HG03520 (cell line): ENCODE results near the gene TOP1.

Experiments used
- ATAC-seq: cut with Tn5 transposase; IDR thresholded peaks from one replicate; pipeline ENCODE4 v1.9.1; 2021; ENCODE audit warnings: mild to moderate bottlenecking, moderate library complexity; ENCODE audit not compliant: unreplicated experiment

TOP1 gene

DNA sequence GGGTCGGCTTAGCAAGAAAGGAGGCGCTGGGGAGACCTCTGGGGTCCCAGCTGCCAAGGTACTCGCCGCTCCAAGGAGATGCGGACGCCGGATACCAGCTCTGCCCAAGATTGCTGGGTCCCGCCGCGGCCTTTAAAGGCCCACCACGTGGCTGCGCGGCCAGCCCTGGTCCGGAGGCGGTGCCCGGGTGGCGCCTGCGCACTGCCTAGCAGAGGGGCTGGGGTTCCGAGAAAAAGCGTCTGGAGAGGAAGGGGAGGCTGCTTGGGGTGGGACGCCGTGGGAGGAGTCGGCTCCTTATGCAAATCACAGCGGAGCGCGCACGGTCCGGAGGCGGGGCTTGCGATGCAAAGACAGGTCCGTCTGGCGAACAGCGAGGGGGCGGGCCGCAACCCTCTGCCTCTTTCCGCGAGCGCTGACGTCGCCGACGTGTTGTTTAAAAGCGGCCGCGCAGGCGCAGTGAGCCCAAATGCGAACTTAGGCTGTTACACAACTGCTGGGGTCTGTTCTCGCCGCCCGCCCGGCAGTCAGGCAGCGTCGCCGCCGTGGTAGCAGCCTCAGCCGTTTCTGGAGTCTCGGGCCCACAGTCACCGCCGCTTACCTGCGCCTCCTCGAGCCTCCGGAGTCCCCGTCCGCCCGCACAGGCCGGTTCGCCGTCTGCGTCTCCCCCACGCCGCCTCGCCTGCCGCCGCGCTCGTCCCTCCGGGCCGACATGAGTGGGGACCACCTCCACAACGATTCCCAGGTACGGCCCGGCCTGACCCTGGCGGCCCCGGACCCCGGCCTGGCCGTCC, at the start of gene TOP1:
Gene TOP1 (plus strand): TSS at position 464 of the 791 bp plus-strand sequence. CDS start 246 bp downstream, at position 710.
- peak; percentile 93 for ATAC-seq

DNA sequence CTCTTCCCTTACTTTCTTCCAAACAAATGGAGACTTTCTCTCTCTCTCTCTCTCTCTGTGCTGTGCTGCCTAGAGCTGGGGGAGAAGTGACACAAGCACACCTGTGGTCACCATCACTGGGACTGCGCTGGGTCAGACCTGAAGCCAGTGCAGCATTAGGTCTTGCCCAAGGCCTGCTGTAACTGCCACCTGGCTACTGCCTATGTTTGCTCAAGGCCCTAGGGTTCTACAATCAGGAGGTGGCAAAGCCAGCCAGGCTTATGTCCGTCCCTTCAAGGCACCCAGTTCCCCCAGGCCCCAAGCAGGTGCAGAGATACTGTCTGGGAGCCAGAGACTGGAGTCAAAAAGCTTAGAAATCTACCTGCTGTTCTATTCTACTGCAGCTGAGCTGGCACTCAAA, 49.4 kb upstream of the TOP1 start:
- no peak for ATAC-seq

DNA sequence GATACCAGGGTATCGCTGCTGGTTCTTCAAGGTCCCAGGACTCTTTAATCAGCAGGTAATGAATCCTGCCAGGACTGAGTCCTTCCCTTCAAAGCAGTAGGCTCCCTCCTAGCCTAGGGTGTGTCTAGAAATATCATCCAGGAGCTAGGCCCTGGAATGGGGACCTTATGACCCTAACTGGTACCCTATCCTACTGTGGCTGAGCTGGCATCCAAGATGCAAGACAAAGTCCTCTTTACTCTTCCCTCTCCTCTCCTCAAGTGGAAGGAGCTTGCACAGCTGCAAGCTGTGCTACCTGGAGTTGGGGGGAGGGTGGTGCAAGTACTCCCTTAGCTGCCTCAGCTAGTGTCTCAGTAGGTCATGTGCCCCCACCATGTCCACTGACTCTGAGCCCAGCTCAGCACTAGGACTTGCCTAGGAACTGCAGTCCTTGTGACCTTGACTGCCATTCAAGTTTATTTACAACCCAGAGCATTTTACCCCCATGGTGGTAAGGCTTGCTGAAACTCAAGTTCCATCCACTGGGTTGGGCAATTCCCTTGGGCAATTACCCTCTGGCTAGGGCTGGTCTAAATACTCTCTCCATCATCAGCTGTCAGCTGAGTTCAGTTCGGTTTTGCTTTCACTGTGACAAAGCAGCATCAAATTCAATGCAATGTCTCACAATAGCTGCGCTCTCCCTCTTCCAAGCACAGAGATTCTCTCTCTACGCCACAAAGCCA, 48.4 kb upstream of the TOP1 start:
- ATAC-seq: no peak

DNA sequence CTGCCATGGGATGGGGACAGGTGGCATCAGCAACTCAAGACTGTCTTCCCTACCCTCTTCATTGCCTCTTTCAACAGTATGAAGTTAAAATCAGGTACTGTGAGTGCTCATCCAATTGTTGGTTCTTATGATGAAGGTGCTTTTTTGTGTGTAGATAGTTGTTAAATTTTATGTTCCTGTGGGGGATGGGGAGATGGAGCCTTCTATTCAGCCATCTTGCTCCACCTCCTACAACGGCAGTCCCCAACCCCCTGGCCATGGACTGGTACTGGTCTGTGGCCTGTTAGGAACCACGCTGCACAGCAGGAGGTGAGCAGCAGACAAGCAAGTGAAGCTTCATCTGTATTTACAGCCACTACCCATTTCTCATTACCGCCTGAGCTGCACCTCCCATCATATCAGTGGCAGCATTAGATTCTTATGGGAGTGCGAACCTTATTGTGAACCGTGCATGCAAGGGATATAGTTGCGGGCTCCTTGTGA, 47.8 kb upstream of the TOP1 start:
- no peak for ATAC-seq

DNA sequence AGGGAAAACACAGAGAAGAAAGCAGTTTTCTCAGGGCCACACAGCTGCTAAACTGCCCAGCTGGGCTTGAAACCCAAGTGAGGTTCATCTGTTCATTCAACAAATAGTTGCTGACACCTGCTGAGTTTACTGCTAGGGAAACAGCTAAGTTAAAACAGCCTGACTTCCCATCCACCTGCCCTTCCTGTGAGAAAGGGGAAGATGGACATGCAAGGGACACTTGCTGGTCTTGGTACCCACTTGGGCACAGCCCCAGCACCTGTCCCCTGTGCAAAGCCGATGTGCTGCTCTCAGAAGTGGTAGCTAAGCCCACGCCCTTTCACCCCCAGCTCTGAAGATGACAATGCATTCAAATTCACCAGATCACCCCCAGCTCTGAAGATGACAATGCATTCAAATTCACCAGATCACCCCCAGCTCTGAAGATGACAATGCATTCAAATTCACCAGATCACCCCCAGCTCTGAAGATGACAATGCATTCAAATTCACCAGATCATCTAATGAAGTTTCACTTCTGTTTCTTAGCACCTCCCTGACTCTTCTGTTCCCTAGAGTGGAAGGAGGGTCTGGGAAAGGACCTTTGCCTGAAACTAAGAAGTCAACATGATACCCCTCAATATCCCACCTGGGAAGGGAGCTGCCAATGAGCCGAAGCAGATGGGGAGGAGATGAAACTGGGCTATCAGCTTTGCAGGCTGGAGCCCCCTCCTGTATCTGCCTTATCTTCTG, 46.0 kb upstream of the TOP1 start:
- ATAC-seq: no peak

DNA sequence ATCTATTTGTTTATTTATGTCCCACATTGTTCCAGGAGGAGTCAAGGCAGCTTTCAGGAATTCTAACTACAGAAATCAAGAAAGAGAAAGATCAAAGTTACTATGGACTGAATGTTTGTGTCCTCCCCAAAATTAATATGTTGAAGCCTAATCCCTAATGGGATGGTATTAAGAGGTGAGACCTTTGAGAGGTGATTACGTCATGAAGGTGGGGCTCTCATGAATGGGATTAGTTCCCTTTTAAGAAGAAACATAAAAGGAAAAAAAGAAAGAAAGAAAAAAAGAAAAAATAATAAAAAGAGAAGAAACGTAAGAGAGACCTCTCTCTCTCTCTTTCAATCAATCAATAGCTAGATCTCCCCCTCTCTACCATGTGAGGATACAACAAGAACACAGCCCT, 44.7 kb upstream of the TOP1 start:
- no peak for ATAC-seq

DNA sequence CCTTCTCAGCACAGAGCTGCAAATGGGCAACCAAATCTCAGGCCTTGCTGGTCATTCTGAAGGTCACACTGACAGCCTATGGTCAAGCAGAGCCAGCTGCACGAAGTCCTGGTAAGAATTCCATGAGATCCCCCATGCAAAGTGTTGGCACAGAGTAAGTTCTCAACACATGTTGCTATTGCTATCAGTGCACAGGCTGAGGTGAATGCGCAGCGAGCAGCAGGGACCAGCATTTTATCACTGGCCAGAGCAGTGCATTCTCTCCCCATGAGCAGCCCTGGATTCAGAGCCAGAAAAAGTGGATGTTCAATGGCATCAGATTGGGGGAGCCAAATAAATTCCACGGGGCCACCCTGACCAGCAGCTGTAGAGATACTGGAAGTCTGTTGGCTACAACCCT, 44.1 kb upstream of the TOP1 start:
- no peak for ATAC-seq

DNA sequence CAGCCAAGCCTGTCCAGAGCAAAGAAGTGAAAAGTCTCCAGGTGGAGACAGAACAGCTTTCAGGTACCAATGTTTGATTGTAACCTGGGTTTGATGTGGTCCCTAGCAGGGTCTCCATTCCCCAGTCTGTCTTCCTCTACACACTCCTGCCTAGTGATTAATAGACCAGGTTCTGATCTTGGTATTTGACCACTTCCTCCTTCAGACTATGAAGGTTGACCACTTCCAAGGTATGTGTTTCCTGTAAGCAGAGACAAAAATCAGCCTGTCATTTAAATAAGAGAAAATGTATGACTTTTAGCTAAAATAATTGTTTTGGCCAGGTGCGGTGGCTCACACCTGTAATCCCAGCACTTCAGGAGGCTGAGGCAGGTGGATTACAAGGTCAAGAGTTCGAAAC, 41.8 kb upstream of the TOP1 start:
- no peak for ATAC-seq

DNA sequence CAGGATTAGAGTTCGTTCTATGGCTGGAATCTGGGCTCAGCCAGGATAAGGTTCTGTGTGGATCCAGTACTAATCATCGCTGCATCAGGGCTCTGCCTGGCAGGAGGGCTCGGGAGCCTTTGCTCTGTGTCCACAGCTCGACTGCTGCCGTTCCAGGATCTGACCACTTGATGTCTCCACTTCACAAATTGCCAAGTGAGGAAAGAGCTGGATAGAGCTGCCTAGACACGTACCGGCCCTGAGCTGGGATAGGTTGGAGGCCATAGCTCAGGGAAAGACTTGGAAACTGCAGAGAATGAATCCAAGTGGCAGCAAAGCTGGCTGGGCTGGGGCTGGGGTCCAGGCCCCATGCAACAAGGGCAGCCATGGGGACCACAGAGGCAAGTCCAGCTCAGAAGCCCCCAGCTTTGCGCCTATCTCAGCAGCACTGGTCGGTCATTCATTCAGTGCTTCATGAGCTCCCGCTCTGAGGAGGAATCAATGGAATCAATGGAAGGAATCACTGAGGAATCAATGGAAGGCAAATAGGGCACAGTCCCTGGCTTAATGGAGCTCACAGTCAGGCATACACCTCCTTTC, 38.0 kb upstream of the TOP1 start:
- ATAC-seq: peak; percentile 54

DNA sequence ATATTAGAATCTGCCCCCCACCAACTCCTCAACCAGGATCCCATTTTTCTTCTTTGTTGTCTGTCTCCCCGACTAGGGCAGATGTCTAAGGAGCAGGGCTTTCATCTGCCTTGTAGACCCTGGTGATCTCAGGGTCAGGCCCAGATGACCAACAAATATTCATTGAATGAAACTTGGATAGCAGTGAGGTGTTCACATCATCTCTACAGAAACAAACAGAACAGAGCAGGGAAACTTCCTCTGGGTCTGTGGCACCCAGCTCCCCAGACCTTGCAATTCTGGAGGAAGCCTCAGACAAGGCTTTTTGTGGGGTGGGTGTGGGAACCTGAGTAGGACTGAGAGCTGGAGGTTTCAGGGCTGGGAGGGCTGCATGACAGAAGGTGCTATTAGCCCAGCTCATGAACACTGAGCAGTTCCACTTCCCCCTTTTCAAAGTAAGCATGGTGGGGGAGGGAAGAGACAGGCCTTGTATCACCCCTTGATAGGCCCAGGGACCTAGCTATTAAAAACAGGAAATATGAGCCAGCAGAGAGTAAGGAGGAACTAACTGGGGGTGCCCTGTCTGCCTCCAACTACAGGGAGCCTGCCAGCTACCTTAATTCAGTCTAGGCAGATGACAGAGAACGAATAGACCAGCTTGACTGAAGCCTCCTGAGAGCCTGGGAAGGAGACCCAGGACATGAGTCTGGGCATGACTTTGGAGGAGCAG, 37.3 kb upstream of the TOP1 start:
- peak; percentile 94 for ATAC-seq

DNA sequence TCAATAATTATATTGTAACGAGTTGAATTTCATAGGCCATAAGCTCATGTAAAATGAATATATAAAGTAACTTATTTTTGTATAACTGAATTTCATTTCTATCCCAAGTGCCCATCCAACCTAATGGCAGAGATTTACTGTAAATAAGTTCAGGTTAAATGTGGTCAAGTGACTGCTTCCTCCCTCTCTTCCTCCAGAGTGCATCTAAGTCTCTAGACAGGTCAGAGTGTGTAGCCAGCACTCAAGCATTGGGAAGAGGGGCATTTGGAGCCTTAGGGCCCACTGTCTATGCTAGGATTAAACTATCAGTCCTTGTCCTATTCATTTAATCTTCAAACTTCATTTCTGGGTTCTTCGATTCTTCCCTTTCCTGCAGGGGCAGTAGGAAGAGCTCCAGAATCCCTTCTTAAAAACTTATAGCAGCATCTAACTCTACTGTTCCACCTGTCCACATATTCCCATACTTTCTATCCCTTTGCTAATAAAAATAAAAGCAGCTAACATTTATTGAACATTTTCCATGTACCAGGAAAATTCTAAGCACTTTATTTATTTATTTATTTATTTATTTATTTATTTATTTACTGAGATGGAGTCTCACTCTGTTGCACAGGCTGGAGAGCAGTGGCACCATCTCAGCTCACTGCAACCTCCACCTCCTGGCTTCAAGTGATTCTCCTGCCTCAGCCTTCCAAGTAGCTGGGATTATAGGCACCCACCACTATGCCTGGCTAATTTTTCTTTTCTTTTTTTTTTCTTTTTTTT, 36.1 kb upstream of the TOP1 start:
- no peak for ATAC-seq

DNA sequence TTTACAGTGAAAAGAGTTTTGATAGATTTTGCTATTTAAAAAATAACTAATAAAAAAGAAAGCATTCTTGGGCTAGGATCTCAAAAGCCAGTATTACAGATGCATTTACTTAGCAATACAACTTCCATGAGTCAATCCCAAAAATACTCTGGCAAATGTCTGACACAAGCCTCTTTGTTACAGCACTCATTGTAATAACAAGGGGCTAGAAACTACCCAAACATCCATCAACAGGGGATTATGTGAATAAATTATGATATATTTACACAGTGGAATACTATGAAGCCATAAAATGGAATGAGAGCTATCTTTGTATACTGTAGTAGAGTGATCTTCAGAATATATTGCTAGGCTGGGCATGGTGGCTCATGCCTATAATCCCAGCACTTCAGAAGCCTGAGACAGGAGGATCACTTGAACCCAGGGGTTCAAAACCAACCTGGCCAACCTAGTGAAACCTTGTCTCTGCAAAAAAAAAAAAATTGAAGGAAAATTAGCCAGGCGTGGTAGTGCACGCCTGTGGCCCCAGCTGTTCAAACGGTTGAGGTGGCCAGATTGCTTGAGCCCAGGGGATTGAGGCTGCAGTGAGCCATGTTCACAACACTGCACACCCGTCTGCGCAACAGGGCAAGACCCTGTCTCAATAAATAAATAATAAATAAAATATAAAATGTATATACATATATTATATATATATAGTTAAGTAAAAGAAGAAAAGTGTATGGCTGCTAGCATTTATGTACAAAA, 34.7 kb upstream of the TOP1 start:
- ATAC-seq: no peak

DNA sequence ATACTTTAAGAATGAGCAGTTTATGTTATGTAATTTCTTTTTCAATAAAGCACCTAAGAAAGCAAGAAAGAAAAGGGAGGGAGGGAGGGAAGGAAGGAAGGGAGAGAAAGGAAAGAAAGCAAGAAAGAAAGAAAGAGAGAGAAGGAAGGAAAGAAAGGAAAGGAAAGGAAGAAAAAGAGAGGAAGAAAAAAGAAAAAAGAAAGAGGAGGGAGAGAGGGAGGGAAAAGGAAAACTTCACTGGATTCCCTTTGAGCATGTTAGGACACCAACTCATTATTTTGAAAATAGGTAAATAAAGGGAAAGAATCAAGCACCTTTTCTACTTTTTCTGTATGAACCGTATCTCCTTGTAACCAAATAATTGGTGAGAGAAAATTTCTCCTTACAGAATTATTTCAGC, 32.3 kb upstream of the TOP1 start:
- no peak for ATAC-seq

DNA sequence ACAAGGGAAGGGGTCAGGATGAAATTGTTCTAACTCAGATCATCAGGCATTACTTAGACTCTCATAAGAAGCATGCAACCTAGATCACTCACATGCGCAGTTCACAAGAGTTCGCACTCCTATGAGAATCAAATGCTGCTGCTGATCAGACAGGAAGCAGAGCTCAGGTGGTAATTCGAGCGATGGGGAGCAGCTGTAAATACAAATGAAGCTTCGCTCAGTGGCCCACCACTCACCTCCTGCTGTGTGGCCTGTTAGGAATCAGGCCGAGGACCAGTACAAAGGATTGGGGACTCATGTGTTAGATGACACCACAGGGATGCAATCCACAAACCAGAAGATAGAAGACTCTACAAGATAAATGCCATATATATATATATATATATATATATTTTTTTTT, 31.5 kb upstream of the TOP1 start:
- no peak for ATAC-seq

DNA sequence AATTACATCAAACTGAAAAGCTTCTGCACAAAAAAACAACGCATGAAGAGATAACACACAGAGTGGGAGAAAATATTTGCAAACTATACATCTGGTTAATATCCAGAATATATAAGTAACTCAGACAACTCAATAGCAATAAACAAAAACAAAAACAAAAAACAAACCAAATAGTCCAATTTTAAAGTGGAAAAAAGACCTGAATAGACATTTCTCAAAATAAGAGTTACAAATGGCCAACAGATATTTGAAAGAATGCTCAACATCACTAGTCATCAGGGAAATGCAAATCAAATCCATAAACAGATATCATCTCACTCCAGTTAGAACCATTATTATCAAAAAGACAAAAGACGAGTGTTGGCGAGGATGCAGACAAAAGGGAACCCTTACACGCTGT, 28.8 kb upstream of the TOP1 start:
- no peak for ATAC-seq

DNA sequence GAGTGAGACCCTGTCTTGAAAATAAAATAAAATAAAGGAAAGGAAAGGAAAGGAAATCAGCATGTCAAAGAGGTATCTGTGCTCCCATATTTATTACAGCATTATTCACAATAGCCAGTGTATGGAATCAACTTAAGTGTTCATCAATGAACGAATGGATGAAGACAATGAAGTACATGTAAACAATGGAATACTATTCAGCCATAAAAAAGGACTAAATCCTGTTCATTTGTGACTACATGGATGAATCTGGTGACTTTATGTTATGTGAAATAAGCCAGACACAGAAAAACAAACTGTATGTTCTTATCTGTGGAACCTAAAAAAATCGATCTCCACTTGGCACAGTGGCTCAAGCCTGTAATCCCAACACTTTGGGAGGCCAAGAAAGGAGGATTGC, 28.0 kb upstream of the TOP1 start:
- no peak for ATAC-seq

DNA sequence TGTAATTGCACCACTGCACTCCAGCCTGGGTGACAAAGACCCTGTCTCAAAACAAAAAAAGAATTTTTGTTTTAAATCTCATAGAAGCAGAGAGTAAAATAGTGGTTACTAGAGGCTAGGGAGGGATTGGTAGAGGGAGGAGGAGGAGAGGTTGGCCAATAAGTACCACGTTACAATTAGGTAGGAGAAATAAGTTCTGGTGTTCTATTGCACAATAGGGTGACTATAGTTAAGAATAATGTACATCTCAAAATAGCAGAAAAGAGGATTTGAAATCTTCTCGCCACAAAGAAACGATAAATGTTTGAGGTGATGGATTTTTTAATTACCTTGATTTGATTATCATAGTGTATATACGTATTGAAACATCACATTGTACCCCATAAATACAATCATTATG, 27.1 kb upstream of the TOP1 start:
- no peak for ATAC-seq

DNA sequence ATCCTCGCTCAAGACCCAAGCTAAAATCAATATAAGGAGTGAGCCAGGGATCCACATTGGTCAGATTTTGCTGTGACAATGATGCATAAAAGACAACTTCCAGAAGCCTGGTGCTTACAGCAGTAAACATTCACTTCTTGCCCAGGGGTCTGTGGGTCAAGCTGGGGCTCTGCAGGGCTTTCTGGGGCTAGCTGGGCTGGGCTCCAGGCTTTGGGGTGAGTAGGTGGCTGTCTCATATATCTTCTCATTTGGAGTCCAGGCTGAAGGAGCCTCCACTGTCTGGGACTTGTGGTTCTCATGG, 25.8 kb upstream of the TOP1 start:
- ATAC-seq: no peak

DNA sequence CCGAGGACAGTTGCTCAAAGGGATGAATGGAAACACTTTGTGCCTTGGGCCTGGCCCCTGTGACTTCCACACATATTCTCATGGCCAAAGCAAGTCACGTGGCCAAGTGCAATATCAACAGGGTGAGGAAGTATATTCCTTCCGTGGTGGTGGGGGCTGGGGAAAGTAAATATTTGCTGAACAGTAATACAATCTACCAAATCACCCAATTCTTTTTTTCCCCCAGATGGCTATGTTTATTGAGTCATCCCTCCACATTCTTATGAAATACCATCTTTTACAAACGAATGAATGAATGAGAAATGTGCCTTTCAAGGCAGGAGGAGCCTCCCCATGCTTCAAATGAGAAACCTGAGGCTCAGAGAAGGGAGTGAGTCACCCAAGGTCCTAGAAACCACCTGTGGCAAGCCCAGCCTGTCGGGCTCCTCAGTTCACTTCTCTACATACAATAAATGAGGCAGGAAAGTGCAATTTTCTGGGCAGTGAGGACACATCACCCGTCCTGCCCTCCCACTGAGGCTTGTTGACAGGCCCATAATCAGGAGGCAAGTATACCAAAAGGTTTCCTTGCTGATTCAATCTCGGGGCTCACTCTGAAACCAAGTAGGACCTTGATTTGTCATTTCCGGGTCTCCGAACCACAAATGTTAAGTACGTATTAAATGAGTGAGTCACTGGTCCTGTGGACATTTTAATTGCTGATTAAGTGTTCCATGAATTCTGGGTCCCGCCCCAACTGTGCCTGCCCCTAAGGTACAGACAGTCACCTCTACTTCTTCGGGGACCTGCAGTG, 25.3 kb upstream of the TOP1 start:
- no peak for ATAC-seq
